Lower leg skin (tissue), 3 donors: Measurements from ENCODE around the gene KHDC4.

Source experiments
- CTCF ChIP-seq, 3 donors: fragments of 450-650 bp; IDR thresholded peaks; one replicate each; pipeline ENCODE4 v1.5.1; 2016; ENCODE audit warnings: antibody characterized with exemption in 3 of 3, mild to moderate bottlenecking in 3 of 3, moderate library complexity in 2 of 3
- POLR2A ChIP-seq, 2 donors: fragments of 450-650 bp; IDR thresholded peaks; one replicate each; pipeline ENCODE4 v1.6.1; 2016 to 2017; ENCODE audit warnings: antibody characterized with exemption in 2 of 2, mild to moderate bottlenecking in 1 of 2, moderate library complexity in 1 of 2

- TF ChIP-seq CTCF (IDR thresholded peaks at IDR 0.05) = no peak
- TF ChIP-seq POLR2A (IDR thresholded peaks at IDR 0.05) = no peak
These were observed 12.5 kb upstream of the KHDC4 start for GRCh38 chr1:155946633-155947219.
